A549 treated with DMSO at 1 μM for 4 hours (cell line): ENCODE measurements around the gene APBB1. TPM values are rescaled to one million over a fixed set of nuclear protein-coding genes. Genes with fewer than 3 reads are reported as not detected.

Experiments
- total RNA-seq: library from RNA; stranded (reverse); fragments of 200-300 nt; extraction: Qiagen RNA extraction; gene quantifications from 5 replicates; pipeline ENCODE4 v1.2.3, GENCODE V29; 2022; ENCODE audit warnings: low read depth

APBB1 gene
- total RNA-seq: 17.0 to 20.3 TPM (median 17.8 TPM) in 5 replicates

DNA sequence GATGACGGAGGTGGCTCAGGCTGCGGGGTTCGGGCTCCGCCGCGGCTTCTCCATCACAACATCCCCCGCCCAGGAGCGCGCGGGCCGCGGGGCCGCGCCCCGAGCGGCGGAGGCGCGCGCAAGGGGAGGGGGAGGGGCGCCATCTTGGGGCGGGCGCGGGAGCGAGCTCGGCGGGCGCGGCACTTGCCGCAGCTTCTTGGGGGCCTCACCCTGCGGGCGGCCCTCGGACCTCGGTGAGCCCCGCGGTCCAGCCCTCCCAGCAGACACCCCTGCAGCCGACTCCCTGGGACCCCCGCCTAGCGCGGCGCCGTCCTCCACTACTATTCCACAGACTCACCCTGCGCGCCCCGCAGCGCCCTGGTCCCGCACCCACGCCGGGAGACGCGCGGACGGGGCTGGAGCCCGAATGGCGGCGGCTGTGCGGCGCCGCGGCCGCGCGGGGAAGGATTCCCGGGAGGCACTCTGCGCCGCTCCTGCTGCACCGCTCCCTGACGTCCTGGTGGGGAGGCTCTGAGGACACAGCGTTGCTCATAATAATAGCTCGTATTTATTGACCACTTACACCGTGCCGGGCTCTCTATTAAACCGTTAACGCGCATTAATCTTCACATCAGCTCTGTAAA is at the start of gene APBB1:
Gene APBB1 (minus strand): TSS at position 86 of the 623 bp plus-strand sequence. CDS start 7,747 bp downstream, outside the sequence.

DNA sequence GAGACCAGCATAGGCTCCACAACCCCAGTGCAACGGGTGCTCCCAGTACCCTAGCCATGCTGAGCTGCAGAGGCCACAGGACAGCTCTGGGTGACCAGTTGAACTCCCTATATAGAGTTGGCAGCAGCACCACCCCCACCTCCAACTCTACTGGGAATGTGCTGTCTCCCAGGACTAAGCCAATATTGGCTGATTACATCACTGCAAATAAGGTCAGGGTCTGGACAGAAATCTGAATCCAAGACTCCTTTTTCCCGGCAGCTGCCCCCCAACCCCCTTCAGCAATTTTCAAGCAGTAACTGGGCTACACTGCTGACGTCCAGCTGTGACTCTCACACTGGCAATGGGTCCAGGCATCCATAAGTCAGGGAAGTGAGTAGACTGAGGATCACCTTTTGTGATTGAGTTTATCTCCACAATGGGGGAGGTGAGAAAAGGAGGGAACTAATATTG is 22.0 kb upstream of the APBB1 start, which contains the start of gene HPX:
Gene HPX (minus strand): TSS at position 82 of the 453 bp plus-strand sequence. CDS start 24 bp downstream, at position 58.

DNA sequence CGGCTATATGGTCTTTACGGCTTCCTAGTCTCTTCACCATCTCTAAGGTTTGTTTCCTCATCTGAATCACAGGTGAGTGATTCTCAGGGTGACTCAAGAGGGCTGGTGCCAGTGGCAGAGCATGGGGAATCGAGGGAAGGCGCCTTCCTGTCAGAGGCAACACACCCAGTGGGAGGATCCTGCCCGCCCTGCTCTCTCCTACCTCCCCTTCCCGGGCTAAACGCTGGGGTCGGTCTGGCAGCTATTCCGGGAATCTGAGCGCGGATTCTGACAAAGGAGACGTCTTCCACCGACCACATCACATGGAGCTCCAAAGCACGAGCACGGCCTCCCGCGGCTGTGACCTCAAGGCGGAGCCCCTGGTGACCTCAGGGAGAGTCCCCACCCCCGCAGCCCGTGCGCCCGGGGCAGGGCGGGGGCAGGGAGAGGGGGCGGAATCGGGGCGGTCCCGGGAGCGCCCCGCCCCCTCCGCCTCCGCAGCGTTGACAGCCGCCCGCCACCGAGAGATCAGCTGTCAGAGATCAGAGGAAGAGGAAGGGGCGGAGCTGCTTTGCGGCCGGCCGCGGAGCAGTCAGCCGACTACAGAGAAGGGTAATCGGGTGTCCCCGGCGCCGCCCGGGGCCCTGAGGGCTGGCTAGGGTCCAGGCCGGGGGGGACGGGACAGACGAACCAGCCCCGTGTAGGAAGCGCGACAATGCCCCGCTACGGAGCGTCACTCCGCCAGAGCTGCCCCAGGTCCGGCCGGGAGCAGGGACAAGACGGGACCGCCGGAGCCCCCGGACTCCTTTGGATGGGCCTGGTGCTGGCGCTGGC is 28.8 kb downstream of the APBB1 start, which contains the start of gene SMPD1:
Gene SMPD1 (plus strand): TSS at position 570 of the 813 bp plus-strand sequence. CDS start 125 bp downstream, at position 695.

Other genes with a start within 250 kb of the APBB1 start
- gene OR52B2, start 248.8 kb downstream of the APBB1 start, total RNA-seq: not detected in 5 replicates
- not detected in 5 replicates for gene OR52W1, start 219.9 kb downstream of the APBB1 start, total RNA-seq
- gene C11orf42, start 213.5 kb downstream of the APBB1 start, total RNA-seq: not detected in 5 replicates
- gene FHIP1B, start 184.5 kb downstream of the APBB1 start, total RNA-seq: 13.4 to 17.9 TPM (median 17.2 TPM) in 5 replicates
- gene CNGA4, start 180.0 kb downstream of the APBB1 start, total RNA-seq: 0.07 to 0.10 TPM (median 0.08 TPM) in 3 of 5 replicates, not detected in the others
- not detected in 5 replicates for gene CCKBR, start 159.3 kb downstream of the APBB1 start, total RNA-seq
- 24.7 to 34.0 TPM (median 26.6 TPM) in 5 replicates for gene CAVIN3, start 98.6 kb downstream of the APBB1 start, total RNA-seq
- gene SMPD1, start 28.6 kb downstream of the APBB1 start, total RNA-seq: 10.2 to 13.1 TPM (median 11.4 TPM) in 5 replicates
- gene HPX, start 21.9 kb upstream of the APBB1 start, total RNA-seq: 0.32 to 1.4 TPM (median 0.49 TPM) in 5 replicates
- 14.9 to 21.1 TPM (median 18.1 TPM) in 5 replicates for gene TRIM3, start 54.8 kb upstream of the APBB1 start, total RNA-seq
- gene ARFIP2, start 62.2 kb upstream of the APBB1 start, total RNA-seq: 54.9 to 61.4 TPM (median 59.2 TPM) in 5 replicates
- 26.4 to 38.9 TPM (median 37.1 TPM) in 5 replicates for gene TIMM10B, start 62.4 kb upstream of the APBB1 start, total RNA-seq
- gene DNHD1, start 78.2 kb upstream of the APBB1 start, total RNA-seq: 3.3 to 3.7 TPM (median 3.5 TPM) in 5 replicates
- 27.9 to 37.6 TPM (median 34.3 TPM) in 5 replicates for gene RRP8, start 184.5 kb upstream of the APBB1 start, total RNA-seq
- gene ILK, start 184.7 kb upstream of the APBB1 start, total RNA-seq: 105 to 120 TPM (median 114 TPM) in 5 replicates
- gene TAF10, start 193.1 kb upstream of the APBB1 start, total RNA-seq: 189 to 236 TPM (median 228 TPM) in 5 replicates
- 45.1 to 54.1 TPM (median 49.2 TPM) in 5 replicates for gene TPP1, start 200.3 kb upstream of the APBB1 start, total RNA-seq
- 0.11 to 0.16 TPM (median 0.14 TPM) in 5 replicates for gene DCHS1, start 236.7 kb upstream of the APBB1 start, total RNA-seq